Right atrium auricular region (tissue), 2 donors: ENCODE results near the gene JARID2. TPM values are rescaled to one million over a fixed set of nuclear protein-coding genes. Genes with fewer than 3 reads are reported as not detected.

Experiments
- DNase-seq: peaks from one replicate; pipeline ENCODE4 v3.0.0-alpha.2; 2019; ENCODE audit warnings: low spot score
- H3K27ac ChIP-seq, 2 donors: fragments of 200-600 bp; sonication (generic); 1 replicate in 1 of 2; 2 replicates in 1 of 2; pipeline ENCODE4 v1.5.1; 2016 to 2019
- H3K27me3 ChIP-seq, 2 donors: fragments of 200-600 bp; sonication (generic); one replicate each; pipeline versions ENCODE4 v1.5.1 to v1.6.0; 2017 to 2019
- H3K36me3 ChIP-seq: fragments of 200-600 bp; sonication (generic); one replicate; pipeline ENCODE4 v1.5.1; 2016
- H3K4me1 ChIP-seq, 2 donors: fragments of 200-600 bp; sonication (generic); one replicate each; pipeline versions ENCODE4 v1.5.1 to v1.6.0; 2017 to 2019
- H3K4me3 ChIP-seq, 2 donors: fragments of 200-600 bp; sonication (generic); 1 replicate in 1 of 2; 2 replicates in 1 of 2; pipeline ENCODE4 v1.5.1; 2017 to 2019; ENCODE audit warnings: mild to moderate bottlenecking in 1 of 2, moderate library complexity in 1 of 2
- H3K9me3 ChIP-seq, 2 donors: fragments of 200-600 bp; sonication (generic); one replicate each; pipeline ENCODE4 v1.5.1; 2019
- total RNA-seq, 2 donors: library from RNA; depleted of rRNA; stranded (reverse); fragments of >200 nt; gene quantifications; one replicate each; pipeline ENCODE4 v1.1.0, GENCODE V29; 2016
- TF ChIP-seq, protein P1 (sequence below), 2 donors: fragments of 200-600 bp; sonication (generic); IDR thresholded peaks; one replicate each; pipeline ENCODE4 v1.5.1; 2019; ENCODE audit warnings: antibody characterized with exemption in 2 of 2

JARID2 gene
- total RNA-seq, 2 donors from 2014 or later = 6.5 to 6.7 TPM

- peak overlapping the region in 1 of 2 donors; percentile 6 for H3K27ac ChIP-seq
- H3K27me3 ChIP-seq = no peaks in the 10 kb centered on the region
- TF ChIP-seq, protein P1, sequence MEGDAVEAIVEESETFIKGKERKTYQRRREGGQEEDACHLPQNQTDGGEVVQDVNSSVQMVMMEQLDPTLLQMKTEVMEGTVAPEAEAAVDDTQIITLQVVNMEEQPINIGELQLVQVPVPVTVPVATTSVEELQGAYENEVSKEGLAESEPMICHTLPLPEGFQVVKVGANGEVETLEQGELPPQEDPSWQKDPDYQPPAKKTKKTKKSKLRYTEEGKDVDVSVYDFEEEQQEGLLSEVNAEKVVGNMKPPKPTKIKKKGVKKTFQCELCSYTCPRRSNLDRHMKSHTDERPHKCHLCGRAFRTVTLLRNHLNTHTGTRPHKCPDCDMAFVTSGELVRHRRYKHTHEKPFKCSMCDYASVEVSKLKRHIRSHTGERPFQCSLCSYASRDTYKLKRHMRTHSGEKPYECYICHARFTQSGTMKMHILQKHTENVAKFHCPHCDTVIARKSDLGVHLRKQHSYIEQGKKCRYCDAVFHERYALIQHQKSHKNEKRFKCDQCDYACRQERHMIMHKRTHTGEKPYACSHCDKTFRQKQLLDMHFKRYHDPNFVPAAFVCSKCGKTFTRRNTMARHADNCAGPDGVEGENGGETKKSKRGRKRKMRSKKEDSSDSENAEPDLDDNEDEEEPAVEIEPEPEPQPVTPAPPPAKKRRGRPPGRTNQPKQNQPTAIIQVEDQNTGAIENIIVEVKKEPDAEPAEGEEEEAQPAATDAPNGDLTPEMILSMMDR (IDR thresholded peaks at IDR 0.05) = no peak
- DNase-seq = no peak
- no peak overlapping the region for H3K4me3 ChIP-seq
- H3K36me3 ChIP-seq = peaks cover 29% of the 10 kb centered on the region
- peaks cover 0 to 35% of the 10 kb centered on the region in 2 donors for H3K4me1 ChIP-seq
- H3K9me3 ChIP-seq = no peaks in the 10 kb centered on the region
These were observed 264.3 kb downstream of the JARID2 start for GRCh38 chr6:15510121-15510520.

- Histone ChIP-seq H3K27me3 (no peaks in the 10 kb centered on the region), H3K27ac (peak overlapping the region in 1 of 2 donors; percentile 70), H3K36me3 (peaks cover 29% of the 10 kb centered on the region), H3K9me3 (no peaks in the 10 kb centered on the region), H3K4me3 (no peak overlapping the region), H3K4me1 (peaks cover 0 to 29% of the 10 kb centered on the region in 2 donors)
- TF ChIP-seq, protein P1 (IDR thresholded peaks at IDR 0.05) = no peak
- DNase-seq = no peak
These were observed 264.8 kb downstream of the JARID2 start for GRCh38 chr6:15510536-15511247.

DNA sequence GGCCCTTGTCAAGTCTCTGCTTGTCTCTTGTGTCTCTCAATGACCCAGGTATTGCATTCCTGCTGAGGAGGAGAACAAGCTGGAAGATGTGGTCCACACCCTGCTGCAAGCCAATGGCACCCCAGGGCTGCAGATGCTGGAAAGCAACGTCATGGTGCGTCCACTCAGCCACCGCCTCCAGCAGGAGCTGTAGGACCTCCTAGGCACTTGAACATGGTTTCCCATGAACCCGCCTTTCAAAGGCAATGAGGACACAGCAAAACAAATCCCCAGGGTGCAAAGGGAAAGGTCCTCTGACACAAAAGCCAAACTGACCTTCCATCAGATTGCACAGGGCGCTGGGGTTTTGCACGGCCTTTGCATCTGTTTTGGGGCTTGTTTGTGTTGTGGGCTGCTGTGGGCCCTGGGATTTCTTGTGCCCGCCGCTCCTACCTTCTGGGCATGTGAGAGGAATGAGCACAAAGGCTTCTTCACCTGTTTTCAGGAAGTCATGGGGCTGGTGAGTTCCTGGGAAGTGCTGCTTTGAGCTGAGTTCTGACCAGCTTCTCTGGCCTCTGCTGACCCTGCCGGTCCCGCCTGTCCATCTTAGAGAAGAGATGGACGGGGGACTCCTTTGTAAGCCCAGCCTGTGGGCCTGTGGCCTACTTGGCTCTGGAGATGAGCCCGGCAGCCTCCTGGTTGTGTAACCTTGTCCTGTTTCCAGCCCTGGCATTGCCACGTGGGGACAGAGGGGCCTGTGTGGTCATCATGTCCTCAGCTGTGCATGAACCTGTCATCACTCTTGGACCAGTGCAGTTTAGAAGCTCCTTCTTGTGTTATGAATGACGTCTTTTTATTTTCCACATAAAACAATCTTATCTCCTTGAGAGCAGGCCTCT, 265.6 kb downstream of the JARID2 start:
- H3K4me1 ChIP-seq = peaks cover 0 to 25% of the 10 kb centered on the region in 2 donors
- H3K9me3 ChIP-seq = no peaks in the 10 kb centered on the region
- peaks cover 34% of the 10 kb centered on the region for H3K36me3 ChIP-seq
- peak; percentile 71 for DNase-seq
- TF ChIP-seq, protein P1 (IDR thresholded peaks at IDR 0.05) = no peak
- H3K27ac ChIP-seq = peak overlapping the region; percentile 70 to 87
- H3K4me3 ChIP-seq = no peak overlapping the region
- H3K27me3 ChIP-seq = no peaks in the 10 kb centered on the region

DNA sequence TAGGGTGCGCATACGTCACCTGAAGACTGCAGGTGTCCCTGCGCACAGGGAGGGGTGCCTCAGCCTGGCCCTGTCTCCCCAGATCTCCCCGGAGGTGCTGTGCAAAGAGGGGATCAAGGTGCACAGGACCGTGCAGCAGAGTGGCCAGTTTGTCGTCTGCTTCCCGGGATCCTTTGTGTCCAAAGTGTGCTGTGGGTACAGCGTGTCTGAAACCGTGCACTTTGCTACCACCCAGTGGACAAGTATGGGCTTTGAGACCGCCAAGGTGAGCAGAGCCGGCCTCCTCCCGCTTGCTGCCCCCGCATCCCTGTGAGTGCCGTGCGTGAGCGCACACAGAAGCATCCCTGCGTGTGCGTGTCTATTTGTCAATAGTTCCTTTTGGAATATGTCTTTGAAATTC, 266.3 kb downstream of the JARID2 start:
- H3K9me3 ChIP-seq = no peaks in the 10 kb centered on the region
- no peak overlapping the region for H3K4me3 ChIP-seq
- DNase-seq = no peak
- no peaks in the 10 kb centered on the region for H3K27me3 ChIP-seq
- TF ChIP-seq, protein P1 (IDR thresholded peaks at IDR 0.05) = peak in 1 of 2 donors; percentile 59
- peaks cover 41% of the 10 kb centered on the region for H3K36me3 ChIP-seq
- peak overlapping the region; percentile 70 to 87 for H3K27ac ChIP-seq
- peaks cover 0 to 22% of the 10 kb centered on the region in 2 donors for H3K4me1 ChIP-seq

DNA sequence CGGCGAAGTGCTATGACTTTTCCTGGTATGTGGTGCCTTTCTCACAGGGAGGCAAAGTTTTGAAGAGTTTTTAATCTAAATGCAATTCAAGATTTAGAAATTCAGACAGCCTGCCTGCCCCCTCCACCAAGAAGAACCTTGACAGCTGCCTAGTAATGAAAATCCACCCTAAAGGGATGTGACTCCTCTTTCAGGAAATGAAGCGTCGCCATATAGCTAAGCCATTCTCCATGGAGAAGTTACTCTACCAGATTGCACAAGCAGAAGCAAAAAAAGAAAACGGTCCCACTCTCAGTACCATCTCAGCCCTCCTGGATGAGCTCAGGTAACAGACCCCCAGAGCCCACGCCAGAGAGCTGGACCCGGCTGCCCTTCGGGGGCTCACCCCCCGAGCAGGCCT, 266.9 kb downstream of the JARID2 start:
- no peak overlapping the region for H3K4me3 ChIP-seq
- DNase-seq = no peak
- H3K9me3 ChIP-seq = no peaks in the 10 kb centered on the region
- peaks cover 47% of the 10 kb centered on the region for H3K36me3 ChIP-seq
- peaks cover 0 to 22% of the 10 kb centered on the region in 2 donors for H3K4me1 ChIP-seq
- H3K27ac ChIP-seq = peak overlapping the region; percentile 70 to 87
- TF ChIP-seq, protein P1 (IDR thresholded peaks at IDR 0.05) = no peak
- no peaks in the 10 kb centered on the region for H3K27me3 ChIP-seq
